B cell (primary cell): Measurements from ENCODE around the gene U2AF1. TPM values are rescaled to one million over a fixed set of nuclear protein-coding genes. Genes with fewer than 3 reads are reported as not detected.
"Not testable (repeated sequence)": the region's sequence is repeated elsewhere in the genome, so short reads cannot be mapped to it uniquely, and the experiment has no call there.

Experiments
- ATAC-seq: fragments of 200-7000 bp; cut with Tn5 transposase; one replicate; pipeline ENCODE4 v1.10.0; 2021; ENCODE audit warnings: low read depth, mild to moderate bottlenecking, moderate number of reproducible peaks, moderate library complexity
- CTCF ChIA-PET: fragments of 350-600 bp; sonication (Branson Sonifier 250); formaldehyde crosslinking; loops from one replicate; lab custom pipeline; 2021; ENCODE audit warnings: antibody characterized with exemption, inconsistent platforms; lab: Charles Lee
- POLR2A ChIA-PET: fragments of 350-600 bp; sonication (Branson Sonifier 250); formaldehyde crosslinking; loops from one replicate; lab custom pipeline; 2021; ENCODE audit warnings: antibody characterized with exemption; lab: Charles Lee
- DNase-seq: peaks from one replicate; pipeline ENCODE4 v3.0.0; 2013
- H2AFZ ChIP-seq: 2 replicates; pipeline ENCODE4 v1.6.1; 2012; ENCODE audit warnings: mild to moderate bottlenecking, low read depth, low read length; ENCODE audit not compliant: insufficient read depth, poor library complexity, severe bottlenecking
- H3K27ac ChIP-seq, 2 donors: 1 replicate in 1 of 2; 2 replicates in 1 of 2; pipeline ENCODE4 v1.5.1; 2012 to 2013; ENCODE audit warnings: low read length in 2 of 2, mild to moderate bottlenecking in 2 of 2, moderate library complexity in 1 of 2
- H3K27me3 ChIP-seq, 4 experiments: fragments of 200-600 bp in 1 of 4; sonication (generic) in 1 of 4; replicated peaks in 1 of 4; 1 replicate in 2 of 4; 2 replicates in 2 of 4; pipeline versions ENCODE4 v1.6.1 to v1.7.0; 2013 to 2016; ENCODE audit warnings: low read length in 3 of 4, mild to moderate bottlenecking in 2 of 4, mixed read lengths in 1 of 4, moderate library complexity in 1 of 4; ENCODE audit not compliant: insufficient read depth in 4 of 4, control insufficient read depth in 3 of 4; ENCODE audit errors: control extremely low read depth in 1 of 4
- H3K36me3 ChIP-seq, 2 experiments: replicated peaks in 1 of 2; 1 replicate in 1 of 2; 2 replicates in 1 of 2; pipeline versions ENCODE4 v1.6.1 to v1.7.1; 2013; ENCODE audit warnings: low read length in 1 of 2; ENCODE audit not compliant: insufficient read depth in 2 of 2, control insufficient read depth in 1 of 2; ENCODE audit errors: control extremely low read depth in 1 of 2, extremely low read depth in 1 of 2
- H3K4me1 ChIP-seq, 2 donors: fragments of 200-600 bp in 1 of 2; sonication (generic) in 1 of 2; 1 replicate in 1 of 2; 2 replicates in 1 of 2; pipeline versions ENCODE4 v1.5.1 to v1.6.1; 2013 to 2017; ENCODE audit warnings: low read length in 2 of 2; ENCODE audit not compliant: control insufficient read depth in 2 of 2, insufficient read depth in 2 of 2
- H3K4me2 ChIP-seq: replicated peaks from 2 replicates; pipeline ENCODE3; 2012; ENCODE audit warnings: mild to moderate bottlenecking, low read depth, low read length; ENCODE audit not compliant: poor library complexity, severe bottlenecking
- H3K4me3 ChIP-seq, 5 experiments: fragments of 200-600 bp in 1 of 5; sonication (generic) in 1 of 5; 1 replicate in 3 of 5; 2 replicates in 2 of 5; pipeline versions ENCODE4 v1.5.1 to v1.7.0; 2011 to 2016; ENCODE audit warnings: low read length in 4 of 5, mild to moderate bottlenecking in 4 of 5, low read depth in 2 of 5, control low read depth in 1 of 5, moderate library complexity in 1 of 5; ENCODE audit not compliant: insufficient read depth in 1 of 5; ENCODE audit errors: control extremely low read depth in 1 of 5, extremely low read depth in 1 of 5
- H3K79me2 ChIP-seq: fragments of 200-600 bp; sonication (generic); one replicate; pipeline ENCODE4 v1.6.0; 2016; ENCODE audit warnings: low read length; ENCODE audit not compliant: control insufficient read depth, insufficient read depth
- H3K9ac ChIP-seq: fragments of 200-600 bp; sonication (generic); 2 replicates; pipeline ENCODE4 v1.6.1; 2017; ENCODE audit warnings: mild to moderate bottlenecking, low read length, moderate library complexity
- H3K9me3 ChIP-seq, 3 donors: one replicate each; pipeline versions ENCODE4 v1.6.1 to v1.7.1; 2013; ENCODE audit warnings: low read length in 2 of 3; ENCODE audit not compliant: control insufficient read depth in 2 of 3, insufficient read depth in 1 of 3; ENCODE audit errors: control extremely low read depth in 1 of 3
- H4K20me1 ChIP-seq: 2 replicates; pipeline ENCODE4 v1.6.0; 2012; ENCODE audit warnings: mild to moderate bottlenecking, low read length; ENCODE audit not compliant: insufficient read depth, control insufficient read depth, poor library complexity, severe bottlenecking
- H3K27ac Mint-ChIP-seq: one replicate; pipeline ENCODE4 v1.8.0; 2021; ENCODE audit warnings: mixed read lengths
- H3K27me3 Mint-ChIP-seq: one replicate; pipeline ENCODE4 v1.8.0; 2021; ENCODE audit warnings: mixed read lengths
- H3K4me1 Mint-ChIP-seq: one replicate; pipeline ENCODE4 v1.8.0; 2021; ENCODE audit warnings: mixed read lengths
- H3K4me3 Mint-ChIP-seq: one replicate; pipeline ENCODE4 v1.8.0; 2021; ENCODE audit warnings: mixed read lengths
- H3K9me3 Mint-ChIP-seq: one replicate; pipeline ENCODE4 v1.8.0; 2022; ENCODE audit warnings: mixed read lengths; ENCODE audit not compliant: insufficient read depth
- WGBS: methylation state at CpG from one replicate; pipeline ENCODE4 v1.1.5; 2013; ENCODE audit warnings: missing lambda C conversion rate; ENCODE audit not compliant: insufficient coverage; 5-methylcytosine and 5-hydroxymethylcytosine counted together
- intact Hi-C: fragments of 100-400 bp; cut with micrococcal nuclease; formaldehyde crosslinking; loops from one replicate; pipeline ENCODE4 v1.10.0; 2022
- polyA minus RNA-seq: library from RNA; depleted of rRNA, polyadenylated mRNA; stranded (reverse); fragments of >200 nt; gene quantifications from 2 replicates; pipeline ENCODE4 v1.2.3, GENCODE V29; 2012
- polyA plus RNA-seq: library from polyadenylated mRNA; depleted of rRNA; stranded (reverse); fragments of >200 nt; gene quantifications from 2 replicates; pipeline ENCODE4 v1.2.3, GENCODE V29; 2012
- total RNA-seq, 2 donors: library from RNA; stranded (reverse); fragments of 120-200 nt in 1 of 2; gene quantifications; 1 replicate in 1 of 2; 2 replicates in 1 of 2; pipeline versions ENCODE4 v1.2.3 to v1.2.4, GENCODE V29; 2013 to 2022

Gene U2AF1
- total RNA-seq (103 and 104 TPM in 2 replicates), polyA plus RNA-seq (70.9 and 102 TPM in 2 replicates), polyA minus RNA-seq (69.1 and 82.5 TPM in 2 replicates)
- 46.8 TPM for total RNA-seq (2013)

DNA sequence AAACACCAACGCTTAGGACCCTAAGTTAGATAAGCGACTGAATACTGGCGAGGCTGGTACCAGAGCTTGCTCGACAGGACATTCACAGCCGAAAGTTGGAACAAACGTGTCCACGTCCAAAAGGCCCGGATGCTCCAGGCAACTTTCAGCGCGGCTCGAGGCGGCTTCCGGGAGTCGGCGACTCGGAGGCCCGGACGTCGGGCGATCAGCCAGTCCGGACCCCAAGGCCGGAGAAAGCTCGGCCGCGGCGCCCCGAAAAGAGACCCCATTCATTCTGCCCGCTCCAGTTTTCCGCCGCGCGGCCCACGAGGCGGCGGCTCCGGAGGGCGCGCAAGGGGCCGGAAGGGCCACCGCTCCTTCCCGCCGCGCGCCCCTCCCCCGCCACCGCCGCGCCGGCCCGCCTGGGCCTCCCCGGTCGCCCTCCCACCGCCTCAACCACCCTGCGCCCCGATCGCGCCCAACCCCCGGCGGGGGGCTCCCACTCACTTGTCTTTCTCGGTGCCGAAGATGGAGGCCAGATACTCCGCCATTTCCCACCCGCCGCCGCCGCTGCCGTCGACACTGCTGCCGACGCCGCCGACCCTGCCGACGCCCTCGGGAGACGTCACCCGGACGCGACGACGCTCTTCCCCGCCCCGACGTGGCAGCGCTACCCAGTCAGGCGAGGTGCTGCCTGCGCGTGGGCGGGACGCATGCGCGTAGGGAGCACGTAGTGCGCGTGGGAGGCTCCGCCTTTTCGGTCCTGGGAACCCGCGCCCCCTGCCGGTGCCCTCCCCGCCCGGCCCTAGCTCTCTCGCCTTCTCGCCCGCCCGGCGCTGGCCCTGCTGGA lies at the start of gene U2AF1:
Gene U2AF1, minus strand, starts transcription at position 606 of the 829 bp plus-strand sequence. Its CDS starts 76 bp downstream, at position 530.
- H3K27me3 Mint-ChIP-seq, H3K4me1 ChIP-seq, H3K27me3 ChIP-seq, H4K20me1 ChIP-seq, H3K9me3 ChIP-seq, H3K79me2 ChIP-seq, H3K9me3 Mint-ChIP-seq, POLR2A ChIA-PET, H3K27ac Mint-ChIP-seq, intact Hi-C loops, H2AFZ ChIP-seq, H3K4me2 ChIP-seq, CTCF ChIA-PET, H3K4me1 Mint-ChIP-seq, H3K36me3 ChIP-seq: not testable (repeated sequence)
- WGBS: 0% methylated on average over 31 of the region's 107 CpGs
- H3K4me3 Mint-ChIP-seq: peak within 1 kb of the TSS; percentile 54
- H3K4me3 ChIP-seq: peak within 1 kb of the TSS in 4 of 5 experiments; percentile 48 to 63 (median 53)
- DNase-seq: peak; percentile 44
- ATAC-seq: peak; percentile 92
- peak within 1 kb of the TSS; percentile 30 to 64 for H3K27ac ChIP-seq
- H3K9ac ChIP-seq: peak within 1 kb of the TSS; percentile 58

- H3K4me3 ChIP-seq, H3K79me2 ChIP-seq, H3K4me3 Mint-ChIP-seq, H3K4me1 Mint-ChIP-seq, H3K9me3 ChIP-seq, H3K27ac Mint-ChIP-seq, H3K36me3 ChIP-seq, H3K27ac ChIP-seq, H3K9ac ChIP-seq, H3K4me1 ChIP-seq, H3K27me3 ChIP-seq, ATAC-seq, H3K27me3 Mint-ChIP-seq, H4K20me1 ChIP-seq, H3K4me2 ChIP-seq, CTCF ChIA-PET, DNase-seq, intact Hi-C loops, POLR2A ChIA-PET, H2AFZ ChIP-seq, H3K9me3 Mint-ChIP-seq: not testable (repeated sequence)
- WGBS: no CpG with 5 or more reads among the region's 33 CpGs
Measured at GRCh38 chr21:43153601-43154000, 46.2 kb upstream of the U2AF1 start.

- CTCF ChIA-PET, H3K4me3 Mint-ChIP-seq: not testable (repeated sequence)
- no CpG with 5 or more reads among the region's 11 CpGs for WGBS
Measured at GRCh38 chr21:43149344-43149743, 42.0 kb upstream of the U2AF1 start.

DNA sequence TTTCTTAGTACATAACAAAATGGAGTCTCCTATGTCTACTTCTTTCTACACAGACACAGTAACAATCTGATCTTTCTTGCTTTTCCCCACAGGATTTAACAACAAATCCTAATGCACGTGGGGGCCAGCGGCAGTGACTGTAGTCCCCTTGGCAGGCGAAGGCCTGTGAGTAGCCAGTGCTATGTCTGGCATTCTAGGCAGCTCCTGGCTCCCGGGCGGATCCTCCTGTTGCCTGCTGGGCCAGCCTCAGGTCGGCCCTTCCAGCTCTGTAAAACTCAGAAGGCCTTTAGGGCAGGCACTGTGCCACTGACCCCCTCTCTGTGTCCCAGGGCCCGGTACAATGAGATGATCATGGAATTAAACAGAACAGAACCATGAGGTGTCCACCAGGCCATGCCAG lies 40.6 kb upstream of the U2AF1 start:
- POLR2A ChIA-PET, H3K36me3 ChIP-seq, H3K4me3 ChIP-seq, H2AFZ ChIP-seq, CTCF ChIA-PET, ATAC-seq, H3K9me3 ChIP-seq, H3K27me3 ChIP-seq, H3K27ac ChIP-seq, H3K9ac ChIP-seq, H3K4me3 Mint-ChIP-seq, intact Hi-C loops, H3K4me1 ChIP-seq, H3K4me2 ChIP-seq, DNase-seq, H3K9me3 Mint-ChIP-seq, H3K27ac Mint-ChIP-seq, H3K4me1 Mint-ChIP-seq, H4K20me1 ChIP-seq, H3K79me2 ChIP-seq, H3K27me3 Mint-ChIP-seq: not testable (repeated sequence)
- WGBS: no CpG with 5 or more reads among the region's 7 CpGs

More at GRCh38 chr21:43149344-43149743, 42.0 kb upstream of the U2AF1 start:
- H3K4me3 ChIP-seq, H3K4me1 Mint-ChIP-seq, H4K20me1 ChIP-seq, H3K9me3 Mint-ChIP-seq, H3K27ac Mint-ChIP-seq, intact Hi-C loops, H2AFZ ChIP-seq, H3K9ac ChIP-seq, H3K9me3 ChIP-seq, H3K27ac ChIP-seq, POLR2A ChIA-PET, ATAC-seq, DNase-seq, H3K27me3 ChIP-seq, H3K36me3 ChIP-seq, H3K79me2 ChIP-seq, H3K4me2 ChIP-seq, H3K4me1 ChIP-seq, H3K27me3 Mint-ChIP-seq: not testable (repeated sequence)
